HG02840 (cell line): Measurements from ENCODE around the gene POLR1E.
A peak's percentile ranks its signal among the peaks of the same experiment; 100 is the strongest.
"Not testable (repeated sequence)": the region's sequence is repeated elsewhere in the genome, so short reads cannot be mapped to it uniquely, and the experiment has no call there.

Experiments used
- ATAC-seq: cut with Tn5 transposase; IDR thresholded peaks from one replicate; pipeline ENCODE4 v1.9.1; 2021; ENCODE audit warnings: mild to moderate bottlenecking, moderate library complexity, moderate number of reproducible peaks; ENCODE audit not compliant: unreplicated experiment, low FRiP score

Gene POLR1E

DNA sequence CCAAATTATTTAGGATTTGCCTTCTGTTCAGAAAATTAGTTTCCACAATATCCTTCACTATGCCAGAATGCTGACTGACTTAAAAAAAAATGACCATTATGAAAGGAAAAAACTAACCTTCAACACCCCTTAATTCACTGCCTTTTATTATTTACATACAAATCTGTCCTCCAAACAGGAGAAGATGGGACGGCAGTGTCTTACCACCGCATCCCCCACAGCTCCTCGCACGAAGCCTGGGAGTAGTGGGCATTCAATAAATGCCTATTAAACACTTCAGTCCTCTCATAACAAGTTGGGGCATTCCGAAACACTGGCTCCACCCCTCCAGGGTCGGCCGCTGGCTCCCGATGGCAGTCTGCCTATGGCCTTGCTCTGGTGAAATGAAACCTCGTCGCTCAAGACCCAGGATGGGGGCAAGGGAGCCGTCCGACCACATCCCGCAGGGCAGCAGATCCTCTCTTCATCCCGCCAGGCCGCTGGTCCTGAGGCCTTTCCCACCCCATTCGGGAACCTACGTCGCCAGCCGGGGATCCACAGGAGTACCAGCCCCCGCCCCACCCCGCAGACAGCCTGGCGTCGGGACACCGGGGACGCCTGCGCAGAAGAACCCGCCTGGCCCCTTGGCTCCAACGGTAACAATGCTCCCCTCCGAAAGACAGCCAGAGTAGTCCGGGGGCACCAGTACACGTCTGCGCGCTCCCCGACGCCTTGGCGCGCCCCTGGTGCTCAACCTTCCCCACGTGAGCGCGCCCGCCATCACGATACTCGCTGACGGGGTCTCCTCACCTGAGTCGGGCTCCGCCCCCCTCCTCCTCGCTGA, 21.1 kb upstream of the POLR1E start:
- ATAC-seq: peak; percentile 38

DNA sequence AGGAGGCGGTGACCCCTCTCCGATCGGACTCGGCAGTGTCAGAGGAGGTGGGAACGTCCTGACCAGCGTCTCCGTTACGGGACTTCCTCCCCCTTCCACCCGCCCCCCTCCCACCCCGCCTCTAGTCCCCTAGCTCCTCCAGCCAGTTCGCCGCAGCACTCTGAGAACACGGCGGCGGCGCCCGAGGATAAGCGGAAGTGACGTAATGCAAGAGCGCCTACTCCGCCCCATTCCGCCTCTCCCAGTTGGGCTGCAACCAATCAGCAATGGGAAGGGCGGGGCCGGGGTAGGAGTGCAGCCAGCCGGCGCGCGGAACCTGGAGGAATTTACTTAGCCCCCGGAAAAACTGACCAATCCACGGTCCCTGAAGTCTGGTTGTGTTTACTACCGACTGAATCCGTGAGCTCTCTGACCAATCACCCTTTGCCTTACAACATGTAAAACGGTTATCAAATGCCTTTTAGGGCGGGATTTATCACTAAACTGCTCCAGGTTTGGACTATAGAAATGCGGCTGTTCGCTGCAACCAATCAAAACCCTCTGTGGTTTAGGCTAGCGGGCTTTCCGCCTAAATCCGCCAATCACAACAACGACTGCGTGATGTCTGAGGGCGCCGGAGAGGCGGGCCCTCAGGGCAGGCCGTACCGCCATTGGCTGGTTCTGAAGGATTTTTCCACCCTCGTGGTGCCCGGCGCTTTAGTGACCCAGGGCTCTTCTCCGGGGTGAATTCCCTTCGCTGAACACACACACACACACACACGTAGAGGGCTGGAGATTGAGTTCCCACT, 20.3 kb upstream of the POLR1E start, which contains the start of gene ZBTB5:
Gene ZBTB5 (minus strand): TSS at position 202 of the 788 bp plus-strand sequence. CDS start 22,899 bp downstream, outside the sequence.
- peak; percentile 82 for ATAC-seq

- peak; percentile 16 for ATAC-seq
Measured at GRCh38 chr9:37466037-37466709, 19.6 kb upstream of the POLR1E start.

DNA sequence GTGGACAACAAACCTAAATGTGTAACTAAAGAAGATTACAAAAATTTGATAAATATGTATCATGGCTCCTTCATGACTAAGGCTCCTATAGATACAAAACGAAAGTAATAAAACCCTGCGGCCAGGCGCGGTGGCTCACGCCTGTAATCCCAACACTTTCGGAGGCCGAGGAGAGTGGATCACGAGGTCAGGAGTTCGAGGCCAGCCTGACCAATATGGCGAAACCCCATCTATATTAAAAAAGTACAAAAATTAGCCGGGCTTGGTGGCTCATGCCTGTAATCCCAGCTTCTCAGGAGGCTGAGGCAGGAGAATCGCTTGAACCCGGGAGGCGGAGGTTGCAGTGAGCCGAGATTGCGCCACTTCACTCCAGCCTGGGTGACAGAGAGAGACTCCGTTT, 18.2 kb upstream of the POLR1E start:
- not testable (repeated sequence) for ATAC-seq

DNA sequence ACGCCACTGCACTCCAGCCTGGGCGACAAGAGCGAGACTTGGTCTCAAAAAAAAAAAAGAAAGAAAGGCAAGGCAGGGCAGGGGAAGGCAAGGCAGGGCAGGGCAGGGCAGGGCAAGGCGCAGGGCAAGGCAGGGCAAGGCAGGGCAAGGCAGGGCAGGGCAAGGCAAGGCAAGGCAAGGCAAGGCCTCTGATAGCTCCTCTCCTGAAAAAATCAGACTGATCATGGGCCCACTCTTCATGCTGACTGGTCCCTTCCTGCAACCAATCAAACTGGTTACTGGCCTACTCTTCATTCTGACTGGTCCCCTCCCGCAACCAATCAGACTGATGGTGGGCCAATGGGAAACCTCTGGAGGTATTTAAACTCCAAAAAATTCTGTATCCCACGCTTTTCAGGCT, 17.1 kb upstream of the POLR1E start:
- no peak for ATAC-seq

DNA sequence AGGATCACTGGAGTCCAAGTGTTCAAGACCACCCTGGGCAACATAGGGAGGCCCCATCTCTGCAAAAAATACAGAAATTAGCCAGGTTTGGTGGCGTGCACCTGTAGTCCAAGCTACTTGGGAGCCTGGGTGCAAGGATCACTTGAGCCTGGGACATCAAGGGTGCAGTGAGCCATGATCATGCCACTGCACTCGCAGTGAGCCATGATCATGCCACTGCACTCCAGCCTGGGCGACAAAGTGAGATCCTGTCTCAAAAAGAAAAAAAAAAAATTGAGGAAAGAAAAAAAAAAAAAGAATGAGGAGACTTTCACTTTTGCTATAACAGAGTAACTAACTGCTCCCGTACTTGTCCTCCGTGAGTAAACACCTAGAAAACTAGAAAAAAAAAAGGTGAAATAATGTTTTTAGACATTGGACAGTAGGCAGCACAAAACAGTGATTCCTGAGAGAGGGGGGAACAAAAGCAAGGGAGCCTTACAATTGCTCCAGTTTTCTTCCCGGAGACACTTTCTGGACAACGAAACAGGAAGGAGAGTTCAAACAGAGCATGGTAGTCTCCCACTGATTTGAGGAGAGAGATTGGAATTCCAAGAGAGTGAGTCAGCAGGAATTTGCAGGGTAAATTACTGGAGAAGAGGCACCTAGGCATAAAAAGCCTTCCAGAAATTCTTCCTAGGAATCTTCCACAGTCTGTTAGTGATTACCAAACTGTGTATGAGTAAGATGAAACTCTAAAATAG, 13.6 kb upstream of the POLR1E start:
- ATAC-seq: no peak

DNA sequence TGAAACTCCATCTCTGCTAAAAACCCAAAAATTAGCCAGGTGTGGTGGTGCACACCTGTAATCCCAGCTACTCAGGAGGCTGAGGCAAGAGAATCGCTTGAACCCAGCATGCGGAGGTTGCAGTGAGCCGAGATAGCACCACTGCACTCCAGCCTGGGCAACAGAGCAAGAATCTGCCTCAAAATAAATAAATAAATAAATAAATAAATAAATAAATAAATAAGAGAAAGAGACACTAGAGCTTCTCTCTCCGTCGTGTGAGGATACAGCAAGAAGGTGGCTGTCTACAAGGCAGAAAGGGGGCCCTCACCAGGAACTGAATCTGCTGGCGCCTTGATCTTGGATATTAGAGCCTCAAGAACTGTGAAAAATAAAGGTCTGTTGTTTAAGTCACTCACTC, 11.8 kb upstream of the POLR1E start:
- not testable (repeated sequence) for ATAC-seq

- ATAC-seq: no peak
Measured at GRCh38 chr9:37474438-37474837, 11.3 kb upstream of the POLR1E start.

GRCh38 chr9:37476930-37477329, 8.8 kb upstream of the POLR1E start:
- ATAC-seq: no peak

DNA sequence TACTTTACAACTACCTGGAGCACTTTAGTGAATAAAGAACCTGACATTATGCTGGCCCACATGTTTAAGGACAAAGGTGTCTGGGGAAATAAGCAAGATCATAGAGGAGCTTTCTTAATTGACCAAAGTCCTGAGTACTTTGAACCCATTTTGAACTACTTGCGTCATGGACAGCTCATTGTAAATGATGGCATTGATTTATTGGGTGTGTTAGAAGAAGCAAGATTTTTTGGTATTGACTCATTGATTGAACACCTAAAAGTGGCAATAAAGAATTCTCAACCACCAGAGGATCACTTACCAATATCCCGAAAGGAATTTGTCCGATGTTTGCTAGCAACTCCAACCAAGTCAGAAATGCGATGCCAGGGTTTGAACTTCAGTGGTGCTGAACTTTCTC, 8.3 kb upstream of the POLR1E start:
- not testable (repeated sequence) for ATAC-seq

DNA sequence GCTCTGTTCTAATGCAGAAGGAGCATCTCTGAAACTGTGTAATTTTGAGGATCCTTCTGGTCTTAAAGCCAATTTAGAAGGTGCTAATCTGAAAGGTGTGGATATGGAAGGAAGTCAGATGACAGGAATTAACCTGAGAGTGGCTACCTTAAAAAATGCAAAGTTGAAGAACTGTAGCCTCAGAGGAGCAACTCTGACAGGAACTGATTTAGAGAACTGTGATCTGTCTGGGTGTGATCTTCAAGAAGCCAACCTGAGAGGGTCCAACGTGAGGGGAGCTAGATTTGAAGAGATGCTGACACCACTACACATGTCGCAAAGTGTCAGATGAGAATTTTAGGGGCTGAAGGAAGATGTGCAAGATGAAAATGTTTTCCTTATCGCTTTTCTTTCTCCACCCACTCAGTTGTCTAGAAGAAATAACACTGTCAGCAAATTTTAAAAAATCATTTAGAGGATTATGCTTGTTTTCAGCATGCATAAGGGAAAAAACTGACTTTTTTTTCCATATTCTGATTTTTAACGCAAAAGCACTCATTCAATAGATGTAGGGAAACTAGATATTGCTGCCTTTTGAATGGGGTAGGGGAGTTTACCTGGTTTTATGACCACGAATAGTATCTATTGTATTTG, 7.6 kb upstream of the POLR1E start:
- not testable (repeated sequence) for ATAC-seq

GRCh38 chr9:37480759-37481158, 5.0 kb upstream of the POLR1E start:
- ATAC-seq: no peak

DNA sequence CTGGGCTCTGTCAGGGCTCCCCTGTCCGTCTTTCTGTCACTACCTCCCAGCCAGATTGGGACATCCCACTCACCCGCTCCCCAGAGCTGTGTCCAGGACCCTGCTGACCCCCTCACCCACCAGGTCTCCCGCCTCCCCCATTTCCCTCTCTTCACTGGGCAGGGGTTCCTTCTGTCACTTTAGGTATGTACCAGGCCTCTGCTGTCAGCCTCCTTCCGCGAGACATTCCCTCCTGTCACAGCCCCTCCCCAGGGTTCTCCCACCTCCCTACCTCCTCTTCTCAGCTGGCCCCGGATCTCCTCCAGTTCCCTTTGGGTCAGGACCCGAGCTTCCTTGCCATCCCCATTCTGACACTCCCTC, 488 bp downstream of the POLR1E start:
- ATAC-seq: no peak

DNA sequence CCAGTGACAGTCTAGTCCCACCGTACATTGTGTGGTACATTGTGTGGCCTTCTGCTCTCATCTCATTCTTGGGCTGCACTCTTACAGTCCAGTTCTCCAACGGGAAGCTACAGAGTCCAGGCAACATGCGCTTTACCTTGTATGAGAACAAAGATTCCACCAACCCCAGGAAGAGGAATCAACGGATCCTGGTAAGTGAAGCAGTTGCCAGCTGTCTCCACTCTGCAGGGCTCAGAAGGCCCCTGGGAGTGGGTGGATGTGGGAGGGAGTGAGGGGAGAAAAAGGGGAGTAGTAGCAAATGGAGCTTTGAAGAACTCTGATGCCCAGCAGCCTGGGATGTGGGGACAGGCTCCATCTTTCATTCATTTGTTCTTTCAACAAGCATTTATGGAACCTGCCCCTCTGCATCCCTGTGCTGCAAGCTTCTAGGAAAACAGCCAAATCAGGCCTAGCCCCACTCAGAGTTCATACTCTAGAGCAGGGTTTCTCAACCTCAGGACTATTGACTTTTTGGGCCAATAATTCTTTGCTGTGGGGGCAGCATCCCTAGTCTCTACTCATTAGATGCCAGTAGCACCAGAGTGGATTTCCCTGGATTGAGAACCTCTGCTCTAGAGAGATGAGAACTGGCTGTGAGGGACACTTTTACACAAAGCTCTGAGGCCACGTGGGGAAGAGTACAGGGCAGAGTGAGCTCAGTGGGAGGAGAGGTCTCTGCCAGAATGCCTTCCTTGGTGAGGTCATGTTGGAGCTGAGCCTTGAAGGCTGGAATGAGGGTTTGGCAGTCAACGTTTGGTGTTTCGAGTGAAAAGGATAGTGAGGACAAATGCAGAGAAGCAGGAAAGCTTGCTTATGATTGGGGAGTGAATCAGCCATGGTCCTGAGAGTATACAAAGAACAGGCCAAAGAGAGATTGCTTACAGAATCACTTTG, 1.1 kb downstream of the POLR1E start:
- no peak for ATAC-seq

GRCh38 chr9:37491939-37492338, 6.2 kb downstream of the POLR1E start:
- no peak for ATAC-seq

GRCh38 chr9:37495571-37495970, 9.8 kb downstream of the POLR1E start:
- ATAC-seq: no peak

DNA sequence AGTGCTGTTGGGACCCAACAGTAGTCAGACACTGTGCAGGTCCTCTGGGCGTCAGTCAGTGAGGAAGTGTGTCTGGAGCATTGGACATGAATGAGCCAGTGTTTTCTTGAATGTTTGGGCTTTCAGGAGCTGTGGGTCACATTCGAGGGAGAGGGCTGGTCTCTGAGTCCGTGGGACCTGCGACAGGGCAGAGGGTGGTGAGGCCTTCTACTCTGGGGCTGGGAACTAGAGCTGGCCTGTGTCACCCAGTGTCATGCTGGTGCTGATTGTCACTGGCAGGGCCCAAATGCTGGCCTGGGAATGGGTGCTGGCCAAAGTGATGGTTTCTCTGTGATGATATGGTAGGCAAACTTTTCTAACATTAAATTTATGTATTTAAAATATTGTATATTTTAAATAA, 10.3 kb downstream of the POLR1E start:
- ATAC-seq: no peak

GRCh38 chr9:37497320-37497719, 11.6 kb downstream of the POLR1E start:
- no peak for ATAC-seq

DNA sequence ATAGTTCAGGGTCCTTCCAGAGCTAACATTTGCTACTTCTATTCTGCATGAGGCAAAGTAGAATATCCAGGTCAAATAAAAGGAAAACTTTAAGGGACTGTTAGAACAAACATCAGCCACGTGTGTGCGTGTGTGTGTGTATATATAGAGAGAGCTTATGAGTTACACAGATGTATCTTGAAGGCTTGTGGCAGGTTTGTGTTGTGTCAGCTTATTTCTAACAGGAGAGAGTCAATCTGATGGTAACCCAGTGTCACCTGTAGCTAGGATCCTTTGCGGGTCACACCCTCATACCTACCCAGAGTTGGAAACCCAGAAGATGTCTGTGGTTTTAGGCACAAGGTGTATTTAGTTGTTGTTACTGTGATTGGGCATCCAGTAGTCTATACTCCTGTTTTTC, 12.7 kb downstream of the POLR1E start:
- ATAC-seq: no peak
